ENCODE results near the gene NPHP4. TPM values are rescaled to one million over a fixed set of nuclear protein-coding genes. Genes with fewer than 3 reads are reported as not detected.

Gene NPHP4
- total RNA-seq, 2 experiments from 2014 or later, result 18.1 to 19.1 TPM

GRCh38 chr1:5998051-5998905 is 6.1 kb upstream of the NPHP4 start:
- no peak overlapping the region for H3K4me3 Mint-ChIP-seq
- CTCF ChIA-PET, result interaction anchor here (1.5 kb wide), 1 partner anchor 36 kb away, joined by 3 read pairs; no protein-coding TSS in a partner anchor
- peak overlapping the region; percentile 28 for H3K27ac Mint-ChIP-seq
- H3K36me3 Mint-ChIP-seq (ENCODE audit: low read depth), result peaks cover 33% of the 10 kb centered on the region
- no peaks in the 10 kb centered on the region for H3K9me3 Mint-ChIP-seq
- H3K4me1 Mint-ChIP-seq, result peaks cover 28% of the 10 kb centered on the region
- POLR2A ChIA-PET, result interaction anchor here (0.5 kb wide), 1 partner anchor 115 kb away, joined by 4 read pairs; no protein-coding TSS in a partner anchor
- no peak for DNase-seq
- H3K27me3 Mint-ChIP-seq, result no peaks in the 10 kb centered on the region

- CTCF ChIA-PET, result no interaction called here
- Mint-ChIP-seq H3K27me3 (no peaks in the 10 kb centered on the region), H3K4me3 (no peak overlapping the region), H3K36me3 (ENCODE audit: low read depth) (peaks cover 35% of the 10 kb centered on the region), H3K9me3 (no peaks in the 10 kb centered on the region), H3K4me1 (peaks cover 26% of the 10 kb centered on the region), H3K27ac (no peak overlapping the region)
- POLR2A ChIA-PET, result interaction anchor here (1.2 kb wide), 1 partner anchor 29 kb away, joined by 3 read pairs; no protein-coding TSS in a partner anchor
- no peak for DNase-seq
Measured at GRCh38 chr1:5997316-5997715, 5.1 kb upstream of the NPHP4 start.

- H3K36me3 Mint-ChIP-seq (ENCODE audit: low read depth), result peaks cover 32% of the 10 kb centered on the region
Measured at GRCh38 chr1:5996641-5997270, 4.5 kb upstream of the NPHP4 start.

GRCh38 chr1:5995871-5996630 is 3.8 kb upstream of the NPHP4 start:
- H3K9me3 Mint-ChIP-seq, result no peaks in the 10 kb centered on the region
- no peak for DNase-seq
- no peaks in the 10 kb centered on the region for H3K27me3 Mint-ChIP-seq
- peaks cover 32% of the 10 kb centered on the region for H3K36me3 Mint-ChIP-seq (ENCODE audit: low read depth)
- CTCF ChIA-PET, result no interaction called here
- POLR2A ChIA-PET, result interaction anchor here (1.2 to 5.8 kb wide), 2 partner anchors 30 to 34 kb away, joined by 3 to 136 read pairs; no protein-coding TSS in a partner anchor
- H3K4me1 Mint-ChIP-seq, result peaks cover 29% of the 10 kb centered on the region
- H3K4me3 Mint-ChIP-seq, result peak overlapping the region; percentile 7
- no peak overlapping the region for H3K27ac Mint-ChIP-seq

More at GRCh38 chr1:5996641-5997270, 4.5 kb upstream of the NPHP4 start:
- Mint-ChIP-seq H3K27me3 (no peaks in the 10 kb centered on the region), H3K4me3 (no peak overlapping the region), H3K9me3 (no peaks in the 10 kb centered on the region), H3K4me1 (peaks cover 26% of the 10 kb centered on the region), H3K27ac (no peak overlapping the region)
- DNase-seq, result no peak
- CTCF ChIA-PET, result no interaction called here
- POLR2A ChIA-PET, result interaction anchor here (1.2 kb wide), 1 partner anchor 29 kb away, joined by 3 read pairs; no protein-coding TSS in a partner anchor

- DNase-seq, result peak; percentile 83
- H3K4me3 Mint-ChIP-seq, result peak overlapping the region; percentile 99
- peaks cover 32% of the 10 kb centered on the region for H3K36me3 Mint-ChIP-seq (ENCODE audit: low read depth)
- peaks cover 34% of the 10 kb centered on the region for H3K4me1 Mint-ChIP-seq
- H3K9me3 Mint-ChIP-seq, result no peaks in the 10 kb centered on the region
- POLR2A ChIA-PET, result interaction anchor here (0.7 to 5.8 kb wide), 9 partner anchors 7 to 39 kb away, joined by 3 to 136 read pairs (median 4); no protein-coding TSS in a partner anchor
- CTCF ChIA-PET, result interaction anchor here (1.1 to 1.4 kb wide), 3 partner anchors 8 to 32 kb away, joined by 3 to 9 read pairs (median 4); no protein-coding TSS in a partner anchor
- no peaks in the 10 kb centered on the region for H3K27me3 Mint-ChIP-seq
- H3K27ac Mint-ChIP-seq, result peak overlapping the region; percentile 99
Measured at GRCh38 chr1:5994713-5995621, 2.7 kb upstream of the NPHP4 start.

- Mint-ChIP-seq H3K4me3 (peak overlapping the region; percentile 99), H3K27me3 (no peaks in the 10 kb centered on the region), H3K9me3 (no peaks in the 10 kb centered on the region), H3K4me1 (peaks cover 36% of the 10 kb centered on the region), H3K36me3 (ENCODE audit: low read depth) (peaks cover 34% of the 10 kb centered on the region), H3K27ac (peak overlapping the region; percentile 99)
- CTCF ChIA-PET, result interaction anchor here (0.8 to 1.4 kb wide), 6 partner anchors 9 to 465 kb away, joined by 3 to 9 read pairs (median 4); no protein-coding TSS in a partner anchor
- POLR2A ChIA-PET, result interaction anchor here (0.6 to 5.8 kb wide), 14 partner anchors 9 to 241 kb away, joined by 3 to 136 read pairs (median 4); no protein-coding TSS in a partner anchor
- DNase-seq, result peak; percentile 49
Measured at GRCh38 chr1:5993556-5994491, 1.6 kb upstream of the NPHP4 start.

GRCh38 chr1:5992814-5993555 is 760 bp upstream of the NPHP4 start:
- peaks cover 33% of the 10 kb centered on the region for H3K36me3 Mint-ChIP-seq (ENCODE audit: low read depth)
- POLR2A ChIA-PET, result interaction anchor here (0.6 to 5.8 kb wide), 14 partner anchors 9 to 467 kb away, joined by 3 to 136 read pairs (median 5); partner anchors contain the start of gene ICMT
- no peaks in the 10 kb centered on the region for H3K27me3 Mint-ChIP-seq
- CTCF ChIA-PET, result interaction anchor here (0.8 to 1.4 kb wide), 5 partner anchors 34 to 466 kb away, joined by 3 to 9 read pairs (median 3); no protein-coding TSS in a partner anchor
- DNase-seq, result peak; percentile 35
- H3K4me3 Mint-ChIP-seq, result peak overlapping the region; percentile 99
- no peaks in the 10 kb centered on the region for H3K9me3 Mint-ChIP-seq
- peaks cover 38% of the 10 kb centered on the region for H3K4me1 Mint-ChIP-seq
- peak overlapping the region; percentile 99 for H3K27ac Mint-ChIP-seq

- peak; percentile 63 for DNase-seq
- Mint-ChIP-seq H3K4me3 (peak overlapping the region; percentile 99), H3K27ac (peak overlapping the region; percentile 74), H3K9me3 (no peaks in the 10 kb centered on the region), H3K4me1 (peaks cover 34% of the 10 kb centered on the region), H3K36me3 (ENCODE audit: low read depth) (peaks cover 26% of the 10 kb centered on the region), H3K27me3 (no peaks in the 10 kb centered on the region)
- ChIA-PET POLR2A (interaction anchor here (3.7 to 5.8 kb wide), 2 partner anchors 35 to 38 kb away, joined by 18 to 136 read pairs; no protein-coding TSS in a partner anchor), CTCF (interaction anchor here (0.7 kb wide), 1 partner anchor 8 kb away, joined by 3 read pairs; no protein-coding TSS in a partner anchor)
Measured at GRCh38 chr1:5991381-5992025, 722 bp downstream of the NPHP4 start.

GRCh38 chr1:5990913-5991312 is 1.3 kb downstream of the NPHP4 start:
- POLR2A ChIA-PET, result interaction anchor here (3.7 to 5.8 kb wide), 2 partner anchors 35 to 39 kb away, joined by 18 to 136 read pairs; no protein-coding TSS in a partner anchor
- DNase-seq, result no peak
- H3K36me3 Mint-ChIP-seq (ENCODE audit: low read depth), result peaks cover 20% of the 10 kb centered on the region
- H3K9me3 Mint-ChIP-seq, result no peaks in the 10 kb centered on the region
- H3K27ac Mint-ChIP-seq, result peak overlapping the region; percentile 74
- CTCF ChIA-PET, result interaction anchor here (0.7 kb wide), 1 partner anchor 8 kb away, joined by 3 read pairs; no protein-coding TSS in a partner anchor
- H3K4me1 Mint-ChIP-seq, result peaks cover 29% of the 10 kb centered on the region
- H3K27me3 Mint-ChIP-seq, result no peaks in the 10 kb centered on the region
- H3K4me3 Mint-ChIP-seq, result peak overlapping the region; percentile 99

Measured in activated CD4-positive, alpha-beta memory T cell treated with anti-CD3 and anti-CD28 coated beads, Interleukin-2, amount 10 ng/mL, durations not matched to agents 7 days and 5 days (primary cell).